Measurements from ENCODE around the gene USP44.

DNA sequence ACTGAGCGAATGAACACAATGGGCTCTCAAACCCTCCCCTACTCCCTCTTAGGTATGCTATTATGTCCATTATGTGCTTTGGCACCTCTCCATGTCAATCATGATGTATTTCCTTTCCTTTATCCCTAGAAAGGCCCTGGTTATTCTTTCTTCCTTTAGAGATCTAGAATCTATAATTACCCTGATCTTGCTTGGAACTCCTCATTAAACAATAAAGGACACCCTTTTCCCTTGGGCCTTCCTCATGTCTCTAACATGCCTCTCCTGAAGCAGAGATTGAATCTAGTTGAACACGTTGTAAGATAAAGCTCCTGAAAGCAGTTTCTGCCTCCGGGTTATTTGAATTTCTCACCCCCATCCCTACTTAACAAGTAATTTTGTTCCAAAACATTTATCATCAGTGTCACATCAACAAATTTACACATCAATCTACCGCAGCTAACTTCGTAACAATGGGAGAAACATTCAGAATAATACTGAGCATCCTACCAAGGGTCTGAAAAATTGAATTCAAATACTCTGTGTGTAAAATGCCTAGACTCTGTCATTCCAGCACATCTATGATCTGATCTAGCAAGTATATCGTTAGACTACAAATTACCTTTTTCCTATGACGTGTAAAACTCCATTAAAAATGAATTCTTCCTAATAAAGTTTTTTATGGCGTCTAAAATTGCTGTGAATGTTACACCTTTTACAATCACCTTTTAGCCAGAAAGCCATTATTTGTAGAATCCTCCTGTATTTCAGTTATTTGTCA is 5.4 kb downstream of the USP44 start:
- TF ChIP-seq, protein P1, sequence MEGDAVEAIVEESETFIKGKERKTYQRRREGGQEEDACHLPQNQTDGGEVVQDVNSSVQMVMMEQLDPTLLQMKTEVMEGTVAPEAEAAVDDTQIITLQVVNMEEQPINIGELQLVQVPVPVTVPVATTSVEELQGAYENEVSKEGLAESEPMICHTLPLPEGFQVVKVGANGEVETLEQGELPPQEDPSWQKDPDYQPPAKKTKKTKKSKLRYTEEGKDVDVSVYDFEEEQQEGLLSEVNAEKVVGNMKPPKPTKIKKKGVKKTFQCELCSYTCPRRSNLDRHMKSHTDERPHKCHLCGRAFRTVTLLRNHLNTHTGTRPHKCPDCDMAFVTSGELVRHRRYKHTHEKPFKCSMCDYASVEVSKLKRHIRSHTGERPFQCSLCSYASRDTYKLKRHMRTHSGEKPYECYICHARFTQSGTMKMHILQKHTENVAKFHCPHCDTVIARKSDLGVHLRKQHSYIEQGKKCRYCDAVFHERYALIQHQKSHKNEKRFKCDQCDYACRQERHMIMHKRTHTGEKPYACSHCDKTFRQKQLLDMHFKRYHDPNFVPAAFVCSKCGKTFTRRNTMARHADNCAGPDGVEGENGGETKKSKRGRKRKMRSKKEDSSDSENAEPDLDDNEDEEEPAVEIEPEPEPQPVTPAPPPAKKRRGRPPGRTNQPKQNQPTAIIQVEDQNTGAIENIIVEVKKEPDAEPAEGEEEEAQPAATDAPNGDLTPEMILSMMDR (IDR thresholded peaks at IDR 0.05; ENCODE audit: insufficient read depth, low read length, poor library complexity, severe bottlenecking), result no peak
- TF ChIP-seq EZH2phosphoT487 (conservative IDR thresholded peaks at IDR 0.05; ENCODE audit: low read length), result no peak

Data from SU-DHL-6 (cell line).